Measurements from ENCODE around the gene AP5M1.
"Not testable (repeated sequence)": the region's sequence is repeated elsewhere in the genome, so short reads cannot be mapped to it uniquely, and the experiment has no call there.

The AP5M1 gene

DNA sequence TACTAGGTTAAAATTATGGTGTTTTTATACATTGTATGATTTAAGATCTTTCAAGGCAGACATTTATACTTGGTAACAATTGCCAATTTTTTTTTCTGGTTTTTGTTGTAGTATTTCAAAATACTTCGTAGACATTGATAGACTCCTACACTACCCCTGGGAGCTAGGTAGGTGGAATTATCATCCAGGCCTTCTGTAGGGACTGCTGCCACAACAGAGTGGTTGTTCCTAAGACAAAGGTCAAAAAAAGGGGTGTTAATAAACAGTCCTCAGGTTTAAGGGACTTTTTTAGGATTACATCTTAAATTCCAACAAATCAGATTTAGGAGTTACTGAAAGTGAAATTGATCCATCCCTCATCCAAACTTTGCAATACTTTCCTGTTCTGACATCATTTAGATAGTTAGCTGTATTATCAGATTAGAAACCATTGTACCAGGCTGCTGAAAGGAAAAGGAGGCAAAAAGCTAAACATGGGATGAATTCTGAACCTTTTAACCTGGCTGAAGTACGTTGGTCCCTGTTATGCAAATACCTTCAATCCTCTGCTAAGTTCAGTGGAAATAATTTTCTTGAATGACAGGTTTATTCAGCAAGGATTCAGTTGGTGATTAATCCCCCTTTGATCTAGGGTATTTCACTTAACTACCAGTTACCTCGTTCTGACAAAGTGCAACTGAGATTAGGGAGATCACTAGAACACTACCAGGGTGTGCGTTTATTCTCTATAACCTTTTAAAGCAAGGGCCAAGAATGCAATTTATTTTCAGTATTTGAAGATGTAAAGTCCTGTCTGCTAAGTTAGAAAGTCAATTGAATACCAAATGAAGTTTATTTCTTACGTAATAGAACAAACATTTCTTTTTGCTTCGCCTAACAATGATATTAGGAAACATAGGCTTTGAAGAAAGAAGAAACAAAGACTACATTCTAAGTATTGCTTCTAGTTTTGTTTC, 23.2 kb downstream of the AP5M1 start:
- DNase-seq (ENCODE audit: low read depth), result no peak

DNA sequence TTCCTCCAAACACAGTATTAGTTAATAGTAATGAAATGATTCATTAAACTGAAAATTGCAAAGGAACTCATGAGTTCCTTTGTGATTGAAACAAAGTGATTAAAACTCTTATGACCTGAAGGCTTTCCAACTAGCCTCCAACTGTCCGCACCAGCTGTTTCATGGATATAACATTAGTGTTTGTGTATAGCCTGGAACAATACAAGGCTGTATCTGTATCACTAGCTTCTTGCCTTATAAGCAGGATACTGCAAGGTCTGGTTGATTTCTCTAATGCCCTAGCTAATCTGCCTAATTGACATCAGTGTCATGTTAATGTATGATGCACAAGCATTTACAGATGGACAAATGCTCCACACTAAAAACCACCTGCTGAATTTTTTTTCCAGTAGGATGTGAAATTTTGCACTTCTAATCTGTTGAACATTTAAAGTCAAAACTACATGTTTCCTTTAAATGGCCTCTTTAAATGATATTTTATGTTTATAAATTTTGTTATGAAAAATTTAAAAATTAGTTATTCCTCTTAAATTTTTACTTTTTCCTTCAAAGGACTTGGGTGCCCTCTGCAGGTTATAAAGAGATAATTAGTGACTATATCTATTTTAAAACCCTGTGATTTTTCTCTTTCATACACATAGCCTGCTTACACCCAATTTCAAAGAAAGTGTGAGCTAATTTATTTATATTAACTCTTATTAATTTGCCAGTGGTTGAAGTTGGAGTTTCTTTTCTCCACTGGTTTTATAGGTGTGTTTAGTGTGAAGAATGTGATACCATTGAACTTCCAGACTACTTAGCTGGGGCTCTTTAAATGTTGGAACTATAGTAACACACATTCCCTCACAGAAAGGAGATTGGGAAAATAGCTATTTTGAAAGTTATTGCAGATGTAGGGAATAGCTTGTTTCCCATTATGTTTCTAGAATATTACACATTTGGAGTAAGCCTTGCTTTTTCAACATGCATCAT, 25.4 kb downstream of the AP5M1 start:
- no peak for DNase-seq (ENCODE audit: low read depth)

DNA sequence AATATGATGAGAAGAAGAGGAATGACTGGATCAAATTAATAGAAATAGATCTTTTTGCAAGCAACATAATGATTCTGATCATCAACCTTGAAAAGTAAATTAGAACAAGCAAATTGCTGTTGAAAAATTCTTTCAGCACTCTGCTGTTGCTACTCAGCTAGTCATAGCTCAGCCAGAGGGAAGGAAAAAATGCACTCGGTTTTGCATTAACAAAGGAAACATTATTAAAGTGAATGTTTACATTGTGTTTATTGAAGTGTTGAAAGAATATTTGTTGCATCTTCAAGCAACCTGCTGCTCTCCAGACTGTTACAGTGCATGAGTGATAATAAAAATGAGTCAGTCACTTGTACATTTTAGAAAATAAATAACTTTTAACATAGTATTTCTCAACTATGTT, 26.5 kb downstream of the AP5M1 start:
- no peak for DNase-seq (ENCODE audit: low read depth)

DNA sequence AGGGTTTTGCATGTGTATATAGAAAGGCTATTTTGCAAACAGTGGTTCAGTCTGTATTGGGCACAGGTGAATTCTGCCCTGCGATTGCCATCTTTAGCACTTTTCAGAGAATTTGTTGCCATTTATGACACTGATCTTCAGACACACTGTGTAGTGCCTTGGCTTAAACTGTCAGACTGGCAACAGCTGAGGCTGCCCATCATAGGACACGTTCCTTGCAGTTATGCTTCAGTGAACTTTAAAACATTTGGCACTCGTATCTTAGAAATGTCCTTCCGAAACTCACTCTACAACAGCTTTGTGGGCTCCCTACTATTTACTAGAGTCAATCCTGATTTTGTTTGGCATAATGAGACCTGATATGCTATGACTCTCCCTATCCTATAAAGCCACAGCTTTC, 29.1 kb downstream of the AP5M1 start:
- no peak for DNase-seq (ENCODE audit: low read depth)

DNA sequence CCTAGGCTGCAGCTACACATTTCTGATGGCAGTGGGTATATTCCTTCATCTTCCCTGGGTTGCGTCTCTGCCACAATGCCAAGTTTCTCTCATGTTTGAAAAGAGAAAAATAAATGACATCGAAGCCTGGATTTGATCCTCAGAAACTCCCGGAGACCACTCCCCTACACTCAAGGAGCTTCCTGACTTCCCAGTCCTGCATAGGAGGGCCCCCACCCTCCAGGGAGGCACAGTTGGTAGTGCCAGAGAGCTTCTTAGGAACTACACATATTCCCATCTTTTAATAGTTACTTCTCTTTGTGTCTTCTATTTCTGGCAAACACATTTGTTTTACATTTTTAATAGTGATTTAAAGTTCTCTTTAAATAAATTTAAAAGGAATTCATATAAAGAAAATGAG, 30.7 kb downstream of the AP5M1 start:
- no peak for DNase-seq (ENCODE audit: low read depth)

DNA sequence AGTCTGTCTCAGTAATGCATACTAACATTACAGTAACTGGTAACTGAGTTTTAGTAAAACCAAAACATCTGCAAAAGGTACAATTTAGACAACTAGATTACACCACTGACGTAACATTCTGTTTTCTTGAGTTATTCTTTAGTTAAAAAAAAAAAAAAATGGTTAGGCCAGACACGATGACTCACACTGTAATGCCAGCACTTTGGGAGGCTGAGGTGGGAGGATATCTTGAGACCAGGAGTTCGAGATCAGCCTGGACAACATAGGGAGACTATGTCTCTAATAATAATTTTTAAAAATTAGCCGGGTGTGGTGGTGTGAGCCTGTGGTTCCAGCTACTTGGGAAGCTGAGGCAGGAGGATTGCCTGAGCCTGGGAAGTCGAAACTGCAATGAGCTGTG, 34.1 kb downstream of the AP5M1 start:
- no peak for DNase-seq (ENCODE audit: low read depth)

DNA sequence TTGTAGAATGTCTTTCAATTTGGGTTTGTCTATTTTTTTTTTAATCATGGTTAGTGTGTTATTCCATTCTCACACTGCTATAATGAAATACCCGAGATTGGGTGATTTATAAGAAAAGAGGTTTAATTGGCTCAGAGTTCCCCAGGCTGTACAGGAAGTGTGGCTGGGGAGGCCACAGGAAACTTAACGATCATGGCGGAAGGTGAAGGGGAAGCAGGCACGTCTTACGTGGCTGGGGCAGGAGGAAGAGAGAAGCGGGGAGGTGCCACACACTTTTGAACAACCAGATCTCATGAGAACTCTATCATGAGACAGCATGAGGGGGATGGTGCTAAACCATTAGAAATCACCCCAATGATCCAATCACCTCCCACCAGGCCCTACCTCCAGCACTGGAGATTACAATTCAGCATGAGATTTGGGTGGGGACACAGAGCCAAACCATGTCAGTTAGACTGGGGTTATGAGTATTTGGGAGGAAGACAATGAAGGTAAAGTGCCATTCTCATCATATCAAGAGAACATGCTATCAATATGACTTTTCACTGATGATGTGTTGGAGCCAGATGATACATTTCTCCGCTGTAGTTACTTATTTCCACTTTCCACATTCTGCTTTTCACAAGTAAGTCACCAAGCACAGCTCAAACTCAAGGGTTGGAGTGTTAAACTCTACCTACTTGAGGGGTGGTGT, 45.8 kb downstream of the AP5M1 start:
- DNase-seq (ENCODE audit: low read depth), result no peak

DNA sequence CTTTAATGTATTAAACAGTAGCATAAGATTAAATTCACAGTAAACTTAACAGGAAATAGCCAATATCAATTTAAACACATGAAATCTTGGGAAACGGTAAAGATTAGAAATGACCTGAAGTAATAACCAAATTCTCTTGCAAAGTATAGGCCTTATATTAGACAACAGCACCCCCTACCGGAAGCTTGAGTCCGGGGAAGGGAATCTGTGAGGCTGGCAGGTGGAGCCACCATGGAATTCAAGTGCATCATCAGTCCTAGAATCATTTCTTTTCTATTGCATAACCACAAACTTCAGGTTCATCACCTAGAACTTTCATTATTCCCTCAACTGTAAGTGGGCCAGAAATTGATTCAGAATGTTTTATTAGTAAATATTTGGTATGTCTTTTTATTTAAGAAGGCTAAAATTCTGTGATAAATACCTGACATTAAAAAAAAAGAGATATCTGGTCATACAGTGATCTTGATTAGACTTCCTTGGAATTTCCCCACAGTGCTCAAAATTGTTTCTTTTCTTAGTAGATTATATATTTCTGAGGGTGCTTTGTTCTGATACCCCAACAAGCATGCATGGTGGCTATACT, 48.6 kb downstream of the AP5M1 start:
- DNase-seq (ENCODE audit: low read depth), result peak; percentile 38

DNA sequence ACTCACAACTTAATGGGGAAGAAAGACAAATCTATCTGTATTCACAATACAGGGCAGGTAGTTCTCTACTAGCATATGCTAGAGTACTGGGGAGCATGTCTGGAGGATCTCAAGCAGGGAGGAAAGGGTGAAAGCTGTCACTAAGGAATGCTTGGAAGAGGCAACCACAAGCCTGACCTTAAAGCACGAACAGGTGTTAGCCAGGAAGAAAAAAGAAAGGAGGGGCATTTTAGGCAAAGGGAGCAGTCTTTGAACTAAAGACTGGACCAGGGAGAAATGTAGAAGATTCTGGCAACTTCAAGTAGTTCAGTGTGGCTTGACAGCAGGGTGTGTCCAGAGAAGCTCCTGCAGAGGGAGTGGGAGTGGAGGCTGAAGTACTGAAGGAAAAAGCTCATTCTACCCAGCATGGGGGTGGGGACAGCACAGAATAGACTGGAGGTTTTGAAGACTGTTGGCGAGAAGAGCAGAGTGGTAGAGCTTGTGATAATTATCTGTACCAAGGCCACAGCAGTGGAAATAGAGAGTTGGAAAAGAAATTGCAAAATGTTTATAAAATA, 50.9 kb downstream of the AP5M1 start:
- no peak for DNase-seq (ENCODE audit: low read depth)

DNA sequence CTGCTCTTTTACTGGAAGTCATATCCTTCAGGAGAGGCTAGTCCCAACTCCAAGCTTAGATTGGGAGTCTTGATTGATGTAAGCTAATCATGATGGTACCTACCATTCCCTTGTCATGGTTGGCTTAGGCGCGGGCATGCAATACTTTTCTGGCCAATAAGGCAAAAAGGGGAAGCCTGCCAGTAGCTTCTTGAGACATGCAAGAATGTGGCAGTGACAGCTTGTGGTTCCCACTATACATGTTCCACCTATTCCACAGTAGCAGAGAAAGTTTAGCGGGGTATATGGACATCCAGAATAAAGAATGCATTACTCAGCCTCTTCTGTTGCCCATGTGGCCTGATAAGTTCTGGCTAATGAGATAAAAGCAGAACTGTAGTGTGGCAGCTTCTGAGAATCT, 55.0 kb downstream of the AP5M1 start:
- DNase-seq (ENCODE audit: low read depth), result no peak

DNA sequence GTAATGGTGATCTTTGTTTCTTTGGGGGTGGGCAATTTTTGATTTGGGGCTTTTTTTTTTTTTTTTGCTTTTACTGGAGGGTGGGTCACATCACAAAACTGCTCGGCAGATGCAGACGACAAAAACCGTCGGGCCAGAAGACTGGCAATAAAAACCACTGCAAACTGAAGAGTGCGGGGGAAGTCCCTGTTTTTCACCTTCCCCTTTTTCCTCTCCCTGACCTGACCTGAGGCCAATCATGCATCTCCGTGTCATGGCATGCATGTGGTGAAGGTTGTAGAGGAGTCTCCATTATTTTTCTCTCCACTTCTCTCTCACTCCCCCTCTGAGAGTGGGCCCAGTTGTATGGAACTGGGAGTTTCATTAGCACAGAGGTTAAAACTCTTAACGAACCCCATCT, 57.5 kb downstream of the AP5M1 start:
- DNase-seq (ENCODE audit: low read depth), result no peak

DNA sequence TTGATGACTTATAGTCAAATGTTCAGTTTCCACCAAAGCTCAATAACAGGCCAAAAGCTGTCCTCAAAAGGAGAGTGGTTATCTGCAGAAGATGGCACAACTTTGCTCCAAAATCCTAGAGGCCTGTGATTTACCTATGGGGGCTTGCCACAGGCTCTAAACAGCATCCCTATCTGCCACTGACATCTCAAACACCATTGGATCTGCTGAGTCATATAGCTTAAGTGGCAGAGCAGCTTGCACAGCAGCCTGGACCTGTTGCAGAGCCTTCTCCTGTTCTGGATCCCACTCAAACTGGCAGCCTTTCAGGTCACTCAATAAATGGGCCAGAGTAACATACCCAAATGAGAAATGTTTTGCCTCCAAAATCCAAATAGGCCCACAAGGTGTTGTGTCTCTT, 61.1 kb downstream of the AP5M1 start:
- DNase-seq (ENCODE audit: low read depth), result no peak

DNA sequence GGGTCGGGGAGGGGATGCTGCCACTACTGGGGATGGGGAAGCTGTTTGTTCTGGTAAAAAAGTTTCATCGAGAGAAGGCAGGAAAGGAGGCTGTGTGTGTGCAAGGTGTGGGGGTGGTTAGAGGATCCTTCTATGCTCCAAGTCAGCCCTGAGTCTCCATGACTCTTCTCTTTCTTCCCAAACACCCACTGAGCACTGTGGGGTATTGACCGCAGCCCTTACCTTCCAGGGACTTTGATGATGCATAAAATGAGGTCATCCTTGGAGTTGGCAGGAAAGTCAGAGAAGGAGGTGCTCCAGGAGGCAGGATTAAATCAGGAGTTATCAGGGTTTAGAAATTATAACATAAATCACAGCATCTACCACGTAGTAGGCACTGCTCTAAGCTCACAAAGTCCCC, 63.7 kb downstream of the AP5M1 start:
- DNase-seq (ENCODE audit: low read depth), result not testable (repeated sequence)

DNA sequence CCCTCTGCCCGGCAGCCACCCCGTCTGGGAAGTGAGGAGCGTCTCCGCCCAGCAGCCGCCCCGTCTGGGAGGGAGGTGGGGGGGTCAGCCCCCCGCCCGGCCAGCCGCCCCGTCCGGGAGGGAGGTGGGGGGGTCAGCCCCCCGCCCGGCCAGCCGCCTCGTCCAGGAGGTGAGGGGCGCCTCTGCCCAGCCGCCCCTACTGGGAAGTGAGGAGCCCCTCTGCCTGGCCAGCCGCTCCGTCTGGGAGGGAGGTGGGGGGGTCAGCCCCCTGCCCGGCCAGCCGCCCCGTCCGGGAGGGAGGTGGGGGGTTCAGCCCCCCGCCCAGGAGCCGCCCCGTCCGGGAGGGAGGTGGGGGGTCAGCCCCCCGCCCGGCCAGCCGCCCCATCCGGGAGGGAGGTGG, 65.0 kb downstream of the AP5M1 start:
- DNase-seq (ENCODE audit: low read depth), result not testable (repeated sequence)

DNA sequence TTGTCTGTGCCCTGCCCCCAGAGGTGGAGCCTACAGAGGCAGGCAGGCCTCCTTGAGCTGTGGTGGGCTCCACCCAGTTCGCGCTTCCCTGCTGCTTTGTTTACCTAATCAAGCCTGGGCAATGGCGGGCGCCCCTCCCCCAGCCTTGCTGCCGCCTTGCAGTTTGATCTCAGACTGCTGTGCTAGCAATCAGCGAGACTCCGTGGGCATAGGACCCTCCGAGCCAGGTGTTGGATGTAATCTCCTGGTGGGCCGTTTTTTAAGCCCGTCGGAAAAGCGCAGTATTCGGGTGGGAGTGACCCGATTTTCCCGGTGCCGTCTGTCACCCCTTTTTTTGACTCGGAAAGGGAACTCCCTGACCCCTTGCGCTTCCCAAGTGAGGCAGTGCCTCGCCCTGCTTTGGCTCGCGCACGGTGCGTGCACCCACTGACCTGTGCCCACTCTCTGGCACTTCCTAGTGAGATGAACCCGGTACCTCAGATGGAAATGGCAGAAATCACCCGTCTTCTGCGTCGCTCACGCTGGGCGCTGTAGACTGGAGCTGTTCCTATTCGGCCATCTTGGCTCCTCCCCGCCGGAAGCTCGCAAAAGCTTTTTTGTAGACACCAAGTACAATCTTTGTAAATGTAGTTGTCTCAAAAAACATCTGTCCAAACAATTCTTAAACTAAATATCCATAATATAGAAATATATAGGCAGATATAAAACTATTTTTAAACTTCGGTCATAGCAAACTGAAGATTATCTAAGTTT, 75.0 kb downstream of the AP5M1 start:
- DNase-seq (ENCODE audit: low read depth), result not testable (repeated sequence)

DNA sequence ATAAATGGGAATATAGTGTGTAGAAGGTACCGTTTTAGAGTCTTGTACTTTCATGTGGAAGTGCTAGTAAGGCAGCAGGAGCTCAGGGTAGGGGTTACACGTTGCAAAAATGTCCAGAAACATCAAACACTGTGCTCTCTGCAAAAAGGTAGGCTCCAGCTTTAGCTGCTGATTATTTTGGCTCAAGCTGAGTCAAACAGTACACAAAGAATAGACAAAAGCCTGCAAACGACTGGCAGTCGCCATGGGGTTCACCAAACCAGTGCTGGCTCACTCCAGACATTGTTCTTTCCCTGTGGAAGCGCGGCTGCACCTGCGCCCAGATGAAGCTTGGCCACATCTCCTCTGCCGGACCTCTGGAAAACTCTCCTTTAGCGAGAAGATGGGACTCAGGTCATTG, 76.3 kb downstream of the AP5M1 start:
- DNase-seq (ENCODE audit: low read depth), result no peak

DNA sequence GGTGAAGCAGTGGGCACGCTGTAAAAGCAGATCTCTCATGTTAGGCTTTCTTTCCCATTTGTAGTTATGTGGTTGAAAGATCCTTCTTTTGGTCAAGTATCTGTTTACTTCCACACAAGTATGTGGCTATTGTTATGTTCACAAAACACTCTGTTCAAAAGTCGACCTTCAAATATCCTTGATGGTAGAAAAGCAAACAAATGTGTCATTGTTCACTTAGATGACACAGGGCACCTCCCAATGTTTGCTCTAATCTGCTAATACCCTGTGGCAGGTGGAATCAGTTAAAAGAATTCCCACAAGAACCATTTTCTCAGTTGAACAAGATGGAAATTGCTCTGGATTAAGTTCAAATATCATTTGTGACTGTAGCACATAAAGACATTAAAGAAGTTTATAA, 78.0 kb downstream of the AP5M1 start:
- no peak for DNase-seq (ENCODE audit: low read depth)

Data from stimulated activated CD8-positive, alpha-beta memory T cell treated with anti-CD3 and anti-CD28 coated beads, Interleukin-4, amount 100 ng/mL, for 24 hours (primary cell).